Kidney capillary endothelial cell (primary cell): ENCODE measurements around the gene TIRAP.
"Not testable (repeated sequence)": the region's sequence is repeated elsewhere in the genome, so short reads cannot be mapped to it uniquely, and the experiment has no call there.

Experiments
- DNase-seq: peaks from one replicate; pipeline ENCODE4 v3.0.0-alpha.2; 2018; ENCODE audit warnings: low spot score

TIRAP gene

DNA sequence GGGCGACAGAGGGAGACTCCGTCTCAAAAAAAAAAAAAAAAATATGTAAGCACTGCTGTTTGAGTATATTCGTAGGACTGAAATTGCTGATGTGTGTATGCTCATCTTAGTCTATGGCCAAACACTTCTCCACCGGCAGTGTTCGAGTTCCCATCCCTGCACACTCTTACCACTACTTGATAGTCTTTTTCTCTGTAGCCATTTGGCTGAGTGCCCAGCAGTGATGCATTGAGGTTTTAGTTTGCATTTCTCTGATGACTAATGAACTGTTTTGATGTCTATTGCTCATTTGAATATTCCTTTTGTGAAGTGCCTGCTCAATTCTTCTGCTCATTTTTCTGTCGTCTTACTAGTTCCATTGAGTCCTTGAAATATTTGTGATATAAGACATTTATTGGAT, 1.9 kb downstream of the TIRAP start:
- DNase-seq = peak; percentile 90

DNA sequence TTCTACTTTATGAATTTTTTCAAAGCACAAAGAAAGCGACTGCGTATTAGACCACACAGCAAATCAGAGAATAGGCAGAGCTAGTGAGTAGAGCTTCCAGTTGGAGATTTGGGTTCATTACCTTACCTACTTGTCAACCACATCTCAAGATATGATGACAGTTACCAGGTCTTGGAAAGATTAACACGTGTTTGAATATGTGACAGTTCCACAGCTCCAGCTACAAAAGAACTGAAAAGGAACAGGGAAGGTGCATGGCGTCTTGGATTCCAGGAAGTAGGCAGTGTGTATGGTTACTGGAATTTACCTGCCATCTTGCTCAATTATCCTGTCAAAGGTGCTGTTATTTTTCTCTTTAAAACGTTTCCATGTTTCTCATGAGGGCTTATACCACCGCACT, 5.3 kb downstream of the TIRAP start:
- no peak for DNase-seq

DNA sequence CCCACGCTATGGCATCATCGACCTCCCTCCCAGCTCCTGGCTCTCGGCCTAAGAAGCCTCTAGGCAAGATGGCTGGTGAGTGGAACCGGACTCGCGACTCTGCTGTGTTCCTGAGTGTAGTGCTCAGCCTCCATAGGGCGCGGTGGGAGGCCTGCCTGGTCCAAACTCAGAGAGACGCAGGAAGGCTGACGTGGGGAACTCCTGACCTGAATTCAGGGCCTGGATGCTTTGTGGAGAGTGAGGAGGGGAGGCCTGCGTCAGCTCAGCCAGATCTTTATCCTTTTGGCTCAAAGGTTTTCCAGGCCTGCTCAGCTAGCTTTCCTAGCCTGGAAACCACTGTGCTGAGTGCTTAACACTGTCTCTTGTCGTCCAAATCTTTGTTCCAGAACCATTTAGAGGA, 8.0 kb downstream of the TIRAP start:
- no peak for DNase-seq

DNA sequence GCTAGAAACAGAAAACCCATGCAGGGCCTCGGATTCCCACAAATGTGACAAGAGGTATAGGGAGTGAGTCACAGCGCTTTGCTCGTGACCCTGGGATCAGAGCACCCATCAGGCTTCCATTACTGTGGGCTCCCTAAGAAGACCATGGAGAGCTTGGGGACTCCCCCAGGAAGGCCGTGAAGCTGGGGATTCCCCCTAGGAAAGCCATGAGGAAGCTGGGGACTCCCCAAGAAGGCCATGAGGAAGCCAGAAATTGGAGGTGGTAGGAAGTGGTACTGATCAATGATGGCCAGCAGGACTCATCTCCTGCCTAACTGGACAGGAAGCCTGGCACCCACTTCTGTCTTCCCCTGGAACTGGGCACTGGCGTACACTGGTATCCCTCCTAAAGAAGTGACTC, 10.8 kb downstream of the TIRAP start:
- no peak for DNase-seq

DNA sequence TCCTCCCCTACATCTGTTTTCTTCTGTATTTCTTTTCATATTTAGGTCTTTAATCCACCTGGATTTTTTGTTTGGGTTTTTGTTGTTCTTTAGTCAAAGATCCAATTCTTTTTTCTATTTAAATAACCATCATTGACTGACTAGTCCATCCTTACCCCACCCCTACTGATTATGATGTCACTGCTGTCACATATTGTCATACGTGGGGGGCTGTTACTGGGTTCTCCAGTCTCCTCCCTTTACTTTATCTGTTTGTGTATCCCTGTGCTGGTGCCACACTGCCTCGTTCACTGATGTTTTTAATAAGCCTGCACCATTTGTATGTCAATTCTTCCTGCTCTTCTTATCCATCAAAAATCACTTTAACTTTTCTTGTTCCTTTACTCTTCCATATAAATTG, 14.1 kb downstream of the TIRAP start:
- DNase-seq = no peak

DNA sequence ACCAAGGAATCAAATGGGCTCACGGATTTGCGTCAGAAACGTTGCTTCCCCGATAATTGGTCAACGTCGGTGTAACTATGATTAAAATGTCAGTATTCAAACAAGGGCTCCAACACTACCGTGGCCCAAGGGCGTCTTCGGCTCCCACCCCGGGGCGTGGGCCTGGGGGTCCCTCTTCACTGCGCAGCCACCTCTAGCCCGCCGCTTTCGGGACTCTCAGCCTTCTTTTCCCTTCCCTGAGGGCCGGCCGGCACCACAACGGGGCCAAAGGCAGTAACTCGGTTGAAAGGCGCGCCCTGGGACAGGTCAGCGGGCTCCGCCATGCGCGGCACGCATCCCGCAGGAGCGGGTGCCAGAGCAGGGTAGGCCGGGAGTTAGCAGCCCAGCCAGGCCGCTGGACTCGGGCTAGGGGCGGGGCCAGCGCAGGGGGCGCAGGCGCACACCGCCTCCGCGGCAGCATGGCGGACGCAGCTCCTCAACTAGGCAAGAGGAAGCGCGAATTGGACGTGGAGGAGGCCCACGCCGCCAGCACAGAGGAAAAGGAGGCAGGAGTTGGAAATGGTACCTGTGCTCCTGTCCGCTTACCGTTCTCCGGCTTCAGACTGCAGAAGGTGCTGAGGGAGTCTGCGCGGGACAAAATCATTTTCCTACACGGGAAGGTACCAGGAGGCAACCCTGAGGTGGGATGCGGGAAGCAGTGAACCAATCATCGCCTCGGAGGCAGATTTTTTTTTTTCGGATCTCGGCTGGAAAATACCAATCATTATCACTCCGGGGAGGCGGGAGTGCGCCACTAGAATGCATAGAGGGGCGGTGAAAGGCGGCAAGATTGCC, 20.9 kb downstream of the TIRAP start, which contains the start of gene DCPS:
DCPS (plus strand) TSS at position 438 of the 834 bp plus-strand sequence; CDS start at position 459, 21 bp downstream.
- peak; percentile 85 for DNase-seq

DNA sequence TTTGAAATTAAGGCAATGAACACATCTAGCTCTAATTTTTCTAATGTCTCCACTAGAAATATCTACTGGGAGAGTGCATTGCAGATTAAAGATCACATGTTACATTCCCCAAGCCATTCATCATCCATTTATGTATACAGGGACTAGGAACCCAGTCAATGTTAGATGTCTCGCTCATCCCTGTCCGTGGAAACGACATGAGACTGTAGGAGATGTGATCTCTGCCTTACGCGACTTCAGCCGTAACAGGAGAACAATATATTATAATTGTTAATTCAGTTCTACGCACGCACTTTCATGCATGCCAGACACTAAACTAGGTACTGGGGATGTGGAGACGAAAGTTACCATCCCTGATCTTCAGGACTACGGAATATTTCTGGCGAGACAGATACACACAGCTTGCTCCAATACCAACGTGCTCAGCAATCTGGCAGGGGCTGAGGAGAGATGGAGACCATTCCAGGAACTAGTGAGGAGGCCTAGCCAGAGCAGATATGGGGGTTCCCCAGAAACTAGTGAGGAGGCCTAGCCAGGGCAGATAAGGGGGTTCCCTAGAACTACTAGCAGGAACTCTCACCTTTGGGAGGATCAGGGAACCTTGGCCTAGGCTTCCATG, 21.7 kb downstream of the TIRAP start:
- DNase-seq = no peak

DNA sequence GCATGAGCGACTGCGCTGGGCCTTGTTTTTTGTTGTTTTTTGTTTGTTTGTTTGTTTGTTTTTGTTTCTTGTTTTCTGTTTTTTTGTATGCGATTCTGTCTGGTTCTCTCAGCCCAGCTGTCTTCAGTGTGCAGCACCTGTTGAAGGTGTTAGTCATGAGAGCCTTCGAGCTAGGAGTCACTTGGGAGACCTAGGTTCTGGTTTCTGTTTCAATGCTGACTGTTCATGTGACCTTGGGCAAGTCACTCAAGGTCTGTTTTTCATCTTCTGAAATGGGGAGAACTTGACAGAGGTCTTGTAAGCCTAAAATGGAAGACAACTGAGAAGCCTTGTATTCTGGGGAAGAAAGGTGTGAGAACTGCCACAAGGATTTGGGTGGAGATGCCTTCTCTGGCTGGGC, 22.8 kb downstream of the TIRAP start:
- no peak for DNase-seq

DNA sequence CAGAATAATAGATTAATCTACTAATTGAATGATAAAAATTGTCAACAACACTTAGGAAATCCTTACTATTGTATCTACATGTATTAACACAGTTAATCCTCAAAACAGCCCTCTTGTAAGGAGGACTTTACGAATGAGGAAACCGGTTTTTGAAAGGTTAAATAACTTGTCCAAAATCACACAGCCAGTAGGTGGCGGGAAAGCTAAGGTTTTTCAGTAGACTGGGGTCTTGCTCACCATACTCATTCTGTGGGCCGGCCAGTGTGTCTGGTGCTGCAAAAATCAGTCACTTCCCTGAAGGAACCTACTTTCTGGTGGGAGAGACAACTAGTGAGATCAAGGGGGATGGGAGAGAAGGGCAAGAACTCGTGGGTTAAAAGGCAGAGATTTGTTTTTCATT, 24.8 kb downstream of the TIRAP start:
- peak; percentile 38 for DNase-seq

DNA sequence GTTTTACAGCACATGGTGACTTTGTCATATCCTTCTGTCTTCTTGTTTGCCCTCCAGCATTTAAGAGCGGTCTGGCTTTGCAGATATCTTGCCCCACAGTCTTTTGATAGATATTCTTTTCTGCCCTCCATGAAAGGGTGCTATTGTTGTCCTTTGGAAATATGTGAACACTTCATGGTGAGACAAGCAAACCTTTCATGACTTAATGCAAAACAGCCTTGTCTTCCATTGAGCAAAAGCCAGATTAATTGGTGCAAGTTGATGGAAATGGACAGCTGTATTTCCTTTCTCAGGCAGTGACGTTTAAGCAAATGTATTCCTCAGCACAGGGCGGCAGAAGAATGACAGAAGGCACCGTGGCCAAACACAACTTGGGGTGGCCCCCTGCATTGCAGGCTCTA, 25.4 kb downstream of the TIRAP start:
- DNase-seq = no peak

DNA sequence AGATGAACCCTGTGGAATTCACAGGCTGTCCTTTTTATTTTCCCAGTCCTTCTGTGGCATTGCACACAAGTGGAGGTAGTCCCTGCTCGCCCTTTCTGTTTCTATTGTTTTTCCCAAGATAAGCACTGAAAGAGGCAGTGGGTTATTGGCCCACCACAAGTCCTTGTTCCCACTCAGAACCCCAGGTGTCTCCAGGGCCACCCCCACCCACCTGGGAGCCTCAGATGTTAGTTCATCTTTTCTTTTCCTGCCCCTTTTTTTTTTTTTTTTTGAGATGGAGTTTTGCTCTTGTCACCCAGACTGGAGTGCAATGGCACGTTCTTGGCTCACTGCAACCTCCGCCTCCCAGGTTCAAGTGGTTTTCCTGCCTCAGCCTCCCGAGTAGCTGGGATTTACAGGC, 25.9 kb downstream of the TIRAP start:
- DNase-seq = not testable (repeated sequence)

DNA sequence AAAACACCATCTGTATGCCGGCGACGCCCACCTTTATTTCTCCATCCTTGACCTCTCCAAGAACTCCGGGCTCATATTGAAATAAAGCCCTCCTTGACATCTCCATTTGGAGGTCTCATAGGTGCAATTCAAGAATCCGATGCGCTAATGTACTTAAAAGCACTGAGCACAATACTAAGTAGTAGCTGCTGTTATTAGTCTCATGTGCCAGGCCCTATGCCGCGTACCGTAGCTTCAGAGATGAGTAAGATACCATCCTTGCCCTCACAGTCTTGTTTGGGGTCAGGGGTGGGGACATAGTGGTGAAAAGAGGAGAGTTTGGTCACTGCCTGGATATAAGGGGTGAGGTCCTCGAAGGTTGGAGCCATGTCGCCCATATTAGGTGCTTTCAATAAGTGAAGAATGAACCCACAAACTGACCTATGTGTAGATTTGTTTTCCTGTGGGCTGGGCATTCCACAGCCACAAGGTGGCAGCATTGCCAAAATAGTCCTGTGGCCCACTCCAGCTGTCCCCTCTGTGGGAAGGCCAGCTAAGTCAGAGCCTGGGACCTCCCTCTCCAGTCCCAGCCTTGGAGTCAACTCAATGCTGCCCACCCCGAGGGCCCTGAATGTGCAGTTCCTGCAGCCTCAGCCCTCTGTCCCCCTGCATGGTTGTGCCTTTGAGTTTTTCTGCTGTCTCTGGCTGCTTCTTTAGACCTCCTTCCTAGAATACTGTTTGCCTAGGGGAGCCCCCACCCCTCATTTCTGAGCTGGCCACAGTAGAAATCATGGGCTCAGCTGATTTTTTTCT, 27.5 kb downstream of the TIRAP start:
- DNase-seq = peak; percentile 78

DNA sequence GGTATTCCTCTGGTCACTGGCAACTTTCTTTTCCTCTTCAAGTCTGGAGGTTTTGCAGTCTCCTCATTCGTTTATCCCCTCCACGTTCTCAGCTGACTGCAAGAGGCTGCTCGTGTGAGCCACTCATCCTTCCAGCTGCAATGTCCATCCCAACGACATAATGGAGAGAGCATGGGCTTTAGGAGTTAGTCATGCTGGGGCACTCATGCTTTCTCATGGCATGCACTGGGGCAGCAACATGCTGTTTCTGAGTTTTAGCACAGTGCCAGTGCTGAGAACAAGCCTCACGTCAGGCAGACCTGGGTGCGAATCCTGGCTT, 28.1 kb downstream of the TIRAP start:
- DNase-seq = no peak

DNA sequence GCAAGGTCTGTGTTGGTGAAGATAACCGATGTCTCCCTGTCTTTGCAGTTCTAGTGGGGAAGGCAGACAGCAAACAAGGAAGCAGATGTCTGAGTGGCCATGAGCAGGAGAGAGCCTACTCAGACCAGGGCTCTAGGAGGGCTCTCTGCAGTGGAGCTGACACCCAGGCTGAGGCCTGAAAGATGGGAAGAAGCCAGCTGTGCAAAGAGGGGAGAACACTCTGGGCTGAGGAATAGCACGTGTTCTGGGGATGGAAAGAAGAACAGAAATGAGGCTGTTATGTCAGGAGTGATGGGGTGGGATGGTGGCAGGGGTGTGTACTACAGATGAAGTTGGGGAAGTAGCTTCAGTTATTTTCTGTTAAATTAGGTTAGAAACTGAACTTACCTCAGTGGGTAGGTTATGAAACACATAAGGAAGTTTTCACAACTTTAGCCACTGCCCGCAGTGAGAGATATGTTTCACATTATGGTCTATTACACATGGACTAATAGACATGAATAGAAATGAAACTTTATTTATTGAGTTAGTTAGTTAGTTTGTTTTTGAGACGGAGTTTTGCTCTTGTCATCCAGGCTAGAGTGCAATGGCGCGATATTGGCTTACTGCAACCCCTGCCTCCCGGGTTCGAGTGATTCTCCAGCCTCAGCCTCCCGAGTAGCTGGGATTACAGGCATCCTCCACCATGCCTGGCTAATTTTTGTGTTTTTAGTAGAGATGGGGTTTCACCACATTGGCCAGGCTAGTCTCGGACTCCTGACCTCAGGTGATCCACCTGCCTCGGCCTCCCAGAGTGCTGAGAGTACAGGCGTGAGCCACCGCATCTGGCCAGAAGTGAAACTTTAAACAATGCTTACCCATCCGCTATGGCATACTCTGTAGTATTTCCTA, 28.8 kb downstream of the TIRAP start:
- DNase-seq = no peak

DNA sequence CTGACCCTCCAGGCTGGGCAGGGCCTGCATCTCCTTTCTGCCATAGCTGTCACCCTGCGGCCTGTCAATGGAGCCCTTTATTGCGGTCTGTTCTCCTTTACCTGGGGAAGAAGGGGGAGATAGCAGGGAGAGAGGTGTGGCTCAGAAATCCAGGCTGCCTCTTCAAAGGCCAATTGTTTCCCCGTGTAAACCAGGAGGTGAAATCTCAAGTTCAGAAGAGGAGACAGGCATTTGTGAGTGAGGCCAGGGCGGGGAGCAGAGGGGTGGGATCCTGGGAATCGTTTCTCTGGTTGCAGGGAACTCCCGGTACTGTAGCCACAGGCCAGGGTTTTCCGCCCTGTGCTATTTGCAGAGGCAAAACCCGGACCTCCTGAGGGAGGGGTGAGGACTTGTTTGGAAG, 30.1 kb downstream of the TIRAP start:
- no peak for DNase-seq

DNA sequence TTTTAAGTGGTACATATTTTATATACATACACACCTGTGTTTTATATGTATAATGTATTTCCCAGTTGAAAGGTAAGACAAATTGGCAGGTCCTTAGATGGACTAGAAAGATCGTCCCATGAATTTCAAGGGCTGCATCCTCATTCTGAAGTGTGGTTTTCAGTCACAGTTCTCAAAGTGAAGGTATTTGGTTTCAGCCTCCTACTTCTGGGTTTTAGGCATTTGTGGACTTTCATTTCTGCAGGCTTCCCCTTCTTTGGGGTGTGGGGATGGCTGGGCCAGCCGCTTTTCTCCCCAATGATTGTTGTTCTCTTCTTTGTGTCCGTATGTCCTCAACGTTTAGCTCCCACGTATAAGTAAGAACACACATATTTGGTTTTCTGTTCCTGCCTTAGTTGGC, 30.9 kb downstream of the TIRAP start:
- DNase-seq = no peak

DNA sequence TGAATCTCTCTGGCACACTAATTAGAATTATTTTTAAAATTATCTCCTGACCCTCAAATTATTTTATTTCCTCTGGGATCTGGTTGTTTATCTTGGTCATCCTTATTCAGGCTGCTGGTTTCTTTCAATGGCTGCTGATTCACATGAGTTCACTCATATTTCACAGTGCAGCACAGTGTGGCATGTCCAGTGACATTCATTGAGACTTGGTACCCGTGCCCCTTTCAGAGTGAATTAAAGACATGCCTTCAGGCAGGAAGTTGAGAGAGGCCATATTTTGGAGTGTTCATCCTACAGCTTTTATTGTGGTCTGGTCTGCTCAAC, 34.5 kb downstream of the TIRAP start:
- DNase-seq = no peak

DNA sequence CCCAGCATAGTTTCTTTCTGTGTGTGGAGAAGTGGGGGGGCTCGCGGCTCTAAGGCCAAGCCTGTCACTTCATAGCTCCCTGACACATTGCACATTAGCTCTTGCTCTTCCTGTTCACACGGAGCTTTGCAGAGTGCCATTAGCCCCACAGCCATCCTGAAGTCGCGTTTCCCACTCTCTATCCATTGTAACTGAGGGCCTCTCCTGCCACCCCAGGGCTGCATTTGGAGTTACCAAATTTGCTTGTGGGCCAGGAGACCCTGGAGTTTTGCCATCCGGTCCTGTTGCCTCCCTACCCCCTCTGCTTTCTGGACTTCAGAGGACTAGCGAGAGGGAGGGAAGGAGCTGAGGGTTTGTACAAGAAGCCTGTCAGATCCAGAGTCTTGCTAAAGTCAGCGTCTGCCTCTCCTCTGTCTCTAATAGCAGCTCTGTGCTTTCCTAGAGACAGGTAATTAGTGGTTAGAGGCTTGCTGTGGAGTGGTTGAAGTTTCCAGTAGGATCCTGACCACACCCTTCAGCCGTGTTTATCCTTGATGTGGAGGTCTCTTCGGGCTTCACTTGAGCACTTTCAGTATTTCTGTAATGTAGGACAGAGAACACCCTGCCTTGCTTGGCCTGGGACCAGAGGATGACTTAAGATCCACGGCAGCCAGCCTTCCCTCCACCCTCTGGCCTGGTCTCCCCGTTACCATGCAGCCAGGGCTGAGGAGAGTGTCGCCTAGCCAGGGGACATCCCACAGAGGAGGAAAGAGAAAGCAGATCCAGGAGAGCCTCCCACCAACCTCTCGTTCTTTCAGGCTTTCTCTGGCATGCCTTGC, 35.1 kb downstream of the TIRAP start:
- no peak for DNase-seq

DNA sequence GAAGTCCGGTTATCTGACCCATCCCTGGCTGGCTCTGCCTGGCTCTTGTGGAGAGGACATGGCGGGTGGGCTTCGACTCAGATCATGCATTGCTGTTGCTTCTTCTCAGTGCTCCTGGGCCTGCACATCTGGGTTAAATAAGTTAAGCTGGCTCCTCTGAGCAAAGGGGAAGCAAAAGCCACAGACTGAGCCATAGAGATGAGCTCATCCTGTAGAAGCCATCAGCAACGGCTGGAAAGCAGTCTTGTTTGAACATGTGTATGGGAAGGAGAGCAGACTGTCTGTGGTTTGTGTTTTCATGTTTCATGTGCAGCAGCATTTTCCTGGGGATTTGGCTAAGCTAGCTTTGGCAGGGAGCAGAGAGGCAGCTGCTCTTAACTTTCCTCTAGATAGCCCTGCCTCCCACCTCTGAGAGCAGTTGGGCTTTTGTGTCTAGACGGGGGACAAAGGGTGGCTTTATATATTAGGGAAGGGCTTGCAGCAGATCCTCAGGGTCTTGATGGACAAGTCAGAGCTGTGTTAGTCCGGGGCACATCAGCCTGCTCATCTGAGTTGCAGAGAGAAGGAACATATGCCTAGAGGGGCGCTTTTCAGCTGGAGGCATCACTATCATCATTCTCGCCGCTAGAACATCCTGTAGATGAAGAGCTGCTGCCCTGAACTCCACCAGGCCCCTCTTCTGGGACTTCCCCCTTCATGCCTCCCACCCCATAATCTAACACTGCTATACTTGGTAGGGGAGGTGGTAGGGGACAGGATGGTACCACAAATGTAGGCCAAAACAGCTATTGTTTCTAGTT, 35.9 kb downstream of the TIRAP start:
- no peak for DNase-seq

DNA sequence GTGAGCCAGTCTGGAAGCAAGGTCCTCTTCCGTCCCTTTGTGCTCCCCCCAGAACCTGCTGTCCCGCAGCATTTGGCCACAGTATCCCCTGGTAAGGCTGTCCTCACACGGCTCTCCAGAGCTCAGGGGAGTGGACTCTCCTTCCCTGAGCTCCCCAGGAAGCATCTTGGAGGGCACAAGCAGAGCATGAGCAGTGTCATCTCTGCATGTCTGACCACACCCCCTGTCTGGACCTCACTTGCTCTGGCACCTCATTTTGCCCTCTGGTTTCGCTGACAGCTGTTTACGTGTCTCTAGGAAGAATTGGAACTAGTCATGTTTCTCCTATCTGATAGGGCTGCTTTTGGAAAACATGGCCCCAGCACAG, 36.5 kb downstream of the TIRAP start:
- no peak for DNase-seq

DNA sequence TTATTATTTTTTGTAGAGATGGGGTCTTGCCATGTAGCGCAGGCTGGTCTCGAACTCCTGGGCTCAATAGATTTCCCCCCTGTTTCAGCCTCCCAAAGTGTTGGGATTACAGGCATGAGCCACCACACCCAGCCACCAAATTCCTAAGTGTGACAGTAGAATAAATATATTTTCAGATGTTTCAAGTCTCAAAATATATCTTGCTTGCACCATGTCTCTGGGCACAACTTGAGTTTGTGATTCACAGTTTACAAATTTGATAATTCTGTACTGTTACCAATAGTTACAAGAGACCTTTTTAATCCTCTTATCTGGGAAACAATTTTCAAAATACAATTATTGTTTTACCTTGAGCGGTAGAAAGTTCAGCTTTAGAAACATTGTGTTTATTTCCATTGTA, 40.1 kb downstream of the TIRAP start:
- DNase-seq = no peak
